K562 (cell line): ENCODE data around the gene ITPR3. TPM values are rescaled to one million over a fixed set of nuclear protein-coding genes. Genes with fewer than 3 reads are reported as not detected.

Experiments used
- AFF1 ChIP-seq, 2 experiments: fragments of 450-650 bp; IDR thresholded peaks; 2 replicates each; pipeline ENCODE4 v1.6.1; 2018; ENCODE audit warnings: mild to moderate bottlenecking in 2 of 2, low read depth in 1 of 2; ENCODE audit not compliant: partially characterized antibody in 2 of 2
- CEBPG ChIP-seq, 3 experiments: fragments of 200-800 bp in 1 of 3; sonication (Bioruptor generic) in 1 of 3; sonication (generic) in 1 of 3; formaldehyde crosslinking in 1 of 3; IDR thresholded peaks in 2 of 3; conservative IDR thresholded peaks in 1 of 3; 2 replicates each; pipeline versions ENCODE4 v1.6.1 to v1.8.0; 2016 to 2022; ENCODE audit warnings: missing compliant biosample characterization in 2 of 3, missing genetic modification characterization in 2 of 3, mild to moderate bottlenecking in 1 of 3, missing genetic modification reagents in 1 of 3
- CHD2 ChIP-seq: IDR thresholded peaks from 2 replicates; pipeline ENCODE4 v1.6.1; 2011; ENCODE audit warnings: low read depth, low read length
- ETV6 ChIP-seq, 3 experiments: fragments of 150-350 bp in 1 of 3; sonication (generic) in 1 of 3; formaldehyde crosslinking in 1 of 3; IDR thresholded peaks; 2 replicates each; pipeline versions ENCODE4 v1.6.1 to v1.8.0; 2014 to 2022; ENCODE audit warnings: borderline replicate concordance in 2 of 3, low read depth in 2 of 3, antibody characterized with exemption in 1 of 3, low read length in 1 of 3, mild to moderate bottlenecking in 1 of 3, missing genetic modification reagents in 1 of 3
- L3MBTL2 ChIP-seq: fragments of 450-650 bp; IDR thresholded peaks from 2 replicates; pipeline ENCODE4 v1.6.1; 2016; ENCODE audit warnings: mild to moderate bottlenecking, moderate library complexity
- MGA ChIP-seq: fragments of 450-650 bp; IDR thresholded peaks from 2 replicates; pipeline ENCODE4 v1.6.1; 2016; ENCODE audit warnings: mild to moderate bottlenecking, moderate library complexity
- MYC ChIP-seq, 2 experiments: fragments of 250-450 bp in 1 of 2; sonication (Bioruptor Pico) in 1 of 2; IDR thresholded peaks; 2 replicates each; pipeline versions ENCODE4 v1.5.1 to v1.6.1; 2012 to 2021; ENCODE audit warnings: low read depth in 2 of 2, borderline replicate concordance in 1 of 2, improper control_type of control experiment in 1 of 2, low read length in 1 of 2, mild to moderate bottlenecking in 1 of 2, moderate library complexity in 1 of 2
- SETDB1 ChIP-seq: IDR thresholded peaks from one replicate; pipeline ENCODE4 v1.6.1; 2012; ENCODE audit warnings: low read length, control low read depth, inconsistent platforms
- ZNF830 ChIP-seq: fragments of 250-450 bp; sonication (Bioruptor Pico); IDR thresholded peaks from 2 replicates; pipeline ENCODE4 v1.5.0; 2021; ENCODE audit warnings: mild to moderate bottlenecking
- ZSCAN29 ChIP-seq: fragments of 450-650 bp; IDR thresholded peaks from 2 replicates; pipeline ENCODE4 v1.6.1; 2017
- polyA plus RNA-seq, 8 experiments: library from polyadenylated mRNA; depleted of rRNA in 4 of 8; stranded (reverse) in 5 of 8; unstranded in 3 of 8; fragments of >200 nt; fragmentation: Nextera tagmentation in 2 of 8; fragmentation: Illumina TruSeq in 1 of 8; extraction: Ambion mirVana in 2 of 8; extraction: Trizol in 1 of 8; gene quantifications; 2 replicates each; pipeline versions ENCODE4 v1.2.1 to v1.2.3, GENCODE V29; 2011 to 2014; ENCODE audit warnings: inconsistent platforms in 1 of 8, missing spikeins in 1 of 8
- total RNA-seq, 7 experiments: library from RNA; depleted of rRNA in 6 of 7; stranded (reverse); fragments of >200 nt in 6 of 7; fragmentation: Illumina TruSeq in 2 of 7; extraction: Trizol in 2 of 7; gene quantifications; 2 replicates each; pipeline versions ENCODE4 v1.2.1 to v1.2.3, GENCODE V29; 2011 to 2021; ENCODE audit warnings: low replicate concordance in 1 of 7

ITPR3 gene
- total and polyA plus RNA-seq, 9 of the 15 experiments (the other 6 are each of a cell fraction or from before 2014, with no cell fraction given): 0.39 to 35.7 (median 13.2) TPM

- TF ChIP-seq AFF1 (IDR thresholded peaks at IDR 0.05; ENCODE audit: low read depth in 1 of 2, partially characterized antibody in 2 of 2) (no peak), L3MBTL2 (0 out of 2 replicates have a peak, but pooled peaks have one; percentile 15), ETV6 (IDR thresholded peaks at IDR 0.05; ENCODE audit: borderline replicate concordance in 1 of 2, low read depth in 2 of 2, low read length in 1 of 2) (no peak), ETV6 (CRISPR knock-in tag; IDR thresholded peaks at IDR 0.05; ENCODE audit: borderline replicate concordance) (no peak), CEBPG (CRISPR knock-in tag; IDR thresholded peaks at IDR 0.05) (peak; percentile 71), CEBPG (tag; conservative IDR thresholded peaks at IDR 0.05 in 1 of 2, IDR thresholded peaks at IDR 0.05 in 1 of 2) (0 out of 4 replicates have a peak, but pooled peaks of 1 of the 2 experiments have one; percentile 33), MYC (IDR thresholded peaks at IDR 0.05; ENCODE audit: low read depth, low read length) (peak; percentile 36; the same call in 1 of the 2 replicates), MYC (CRISPR knock-in tag; IDR thresholded peaks at IDR 0.05; ENCODE audit: borderline replicate concordance, low read depth) (no peak), CHD2 (no peak), SETDB1 (no peak), ZSCAN29 (no peak), MGA (no peak), ZNF830 (CRISPR knock-in tag) (no peak)
These were observed 37.4 kb upstream of the ITPR3 start (continued) for GRCh38 chr6:33583591-33584155.
